Thymus (tissue), 14 donors: Measurements from ENCODE around the gene AGPAT2. TPM values are rescaled to one million over a fixed set of nuclear protein-coding genes. Genes with fewer than 3 reads are reported as not detected.

Experiments
- DNase-seq, 9 donors: peaks; one replicate each; pipeline ENCODE4 v3.0.0-alpha.2; 2013; ENCODE audit warnings: low spot score in 9 of 9, low read depth in 6 of 9, missing footprints in 1 of 9
- H3K27ac ChIP-seq, 2 donors: one replicate each; pipeline ENCODE4 v1.5.1; 2013; ENCODE audit warnings: control low read depth in 1 of 2, low read depth in 1 of 2, low read length in 1 of 2, mild to moderate bottlenecking in 1 of 2, moderate library complexity in 1 of 2
- H3K27me3 ChIP-seq, 2 donors: one replicate each; pipeline ENCODE4 v1.5.1; 2013; ENCODE audit warnings: low read length in 1 of 2; ENCODE audit not compliant: control insufficient read depth in 2 of 2, insufficient read depth in 1 of 2
- H3K36me3 ChIP-seq, 2 donors: one replicate each; pipeline ENCODE4 v1.5.1; 2013; ENCODE audit warnings: low read length in 1 of 2, mild to moderate bottlenecking in 1 of 2, moderate library complexity in 1 of 2; ENCODE audit not compliant: control insufficient read depth in 2 of 2, insufficient read depth in 2 of 2
- H3K4me1 ChIP-seq, 2 donors: one replicate each; pipeline ENCODE4 v1.5.1; 2013; ENCODE audit warnings: low read length in 2 of 2; ENCODE audit not compliant: control insufficient read depth in 2 of 2, insufficient read depth in 2 of 2
- H3K4me3 ChIP-seq, 2 donors: one replicate each; pipeline ENCODE4 v1.5.1; 2013; ENCODE audit warnings: low read length in 2 of 2, control low read depth in 1 of 2, mild to moderate bottlenecking in 1 of 2
- H3K9me3 ChIP-seq, 2 donors: one replicate each; pipeline ENCODE4 v1.5.1; 2013; ENCODE audit warnings: low read length in 1 of 2, mild to moderate bottlenecking in 1 of 2; ENCODE audit not compliant: control insufficient read depth in 2 of 2, insufficient read depth in 1 of 2
- WGBS: extraction: QIAGEN DNeasy Blood & Tissue Kit; methylation state at CpG from one replicate; pipeline ENCODE4 v1.1.7; 2013; 5-methylcytosine and 5-hydroxymethylcytosine counted together
- long read RNA-seq, 10 donors: transcript quantifications; one replicate each; lab custom pipeline, GENCODE V29; 2026
- polyA plus RNA-seq: library from polyadenylated mRNA; stranded (reverse); fragments of 200-250 nt; gene quantifications from one replicate; pipeline ENCODE4 v1.2.3, GENCODE V29; 2013
- total RNA-seq: library from RNA; stranded (reverse); fragments of 120-200 nt; gene quantifications from one replicate; pipeline ENCODE4 v1.2.4, GENCODE V29; 2013
- donor health status: healthy.

The AGPAT2 gene
- total RNA-seq (8.2 TPM), polyA plus RNA-seq (28.8 TPM)
- long read RNA-seq, donor 1: 0 reads
- long read RNA-seq, donor 2: 0 reads
- long read RNA-seq, donor 3, partial matches to known transcripts: 0 of 2 reads
- long read RNA-seq, donor 3, other reads (novel, unspliced or antisense): 0 of 2 reads
- long read RNA-seq, donor 4, partial matches to known transcripts: 0 of 2 reads
- long read RNA-seq, donor 4, other reads (novel, unspliced or antisense): 0 of 2 reads
- long read RNA-seq, donor 5, transcript AGPAT2-202 (6 exons, 1,512 nt): major isoform, 6 of 7 reads
- long read RNA-seq, donor 5, partial matches to known transcripts: 0 of 7 reads
- long read RNA-seq, donor 5, other reads (novel, unspliced or antisense): 0 of 7 reads
- long read RNA-seq, donor 6, transcript AGPAT2-202 (6 exons, 1,512 nt): major isoform, 6 of 7 reads
- long read RNA-seq, donor 6, partial matches to known transcripts: 0 of 7 reads
- long read RNA-seq, donor 6, other reads (novel, unspliced or antisense): 0 of 7 reads
- long read RNA-seq, donor 7, partial matches to known transcripts: 0 of 4 reads
- long read RNA-seq, donor 7, other reads (novel, unspliced or antisense): 0 of 4 reads
- long read RNA-seq, donor 8, transcript AGPAT2-202 (6 exons, 1,512 nt): major isoform, 5 of 5 reads
- long read RNA-seq, donor 8, partial matches to known transcripts: 0 of 5 reads
- long read RNA-seq, donor 8, other reads (novel, unspliced or antisense): 0 of 5 reads
- long read RNA-seq, donor 9, partial matches to known transcripts: 0 of 3 reads
- long read RNA-seq, donor 9, other reads (novel, unspliced or antisense): 0 of 3 reads
- long read RNA-seq, donor 10, transcript AGPAT2-202 (6 exons, 1,512 nt): major isoform, 5 of 6 reads
- long read RNA-seq, donor 10, partial matches to known transcripts: 0 of 6 reads
- long read RNA-seq, donor 10, other reads (novel, unspliced or antisense): 0 of 6 reads

DNA sequence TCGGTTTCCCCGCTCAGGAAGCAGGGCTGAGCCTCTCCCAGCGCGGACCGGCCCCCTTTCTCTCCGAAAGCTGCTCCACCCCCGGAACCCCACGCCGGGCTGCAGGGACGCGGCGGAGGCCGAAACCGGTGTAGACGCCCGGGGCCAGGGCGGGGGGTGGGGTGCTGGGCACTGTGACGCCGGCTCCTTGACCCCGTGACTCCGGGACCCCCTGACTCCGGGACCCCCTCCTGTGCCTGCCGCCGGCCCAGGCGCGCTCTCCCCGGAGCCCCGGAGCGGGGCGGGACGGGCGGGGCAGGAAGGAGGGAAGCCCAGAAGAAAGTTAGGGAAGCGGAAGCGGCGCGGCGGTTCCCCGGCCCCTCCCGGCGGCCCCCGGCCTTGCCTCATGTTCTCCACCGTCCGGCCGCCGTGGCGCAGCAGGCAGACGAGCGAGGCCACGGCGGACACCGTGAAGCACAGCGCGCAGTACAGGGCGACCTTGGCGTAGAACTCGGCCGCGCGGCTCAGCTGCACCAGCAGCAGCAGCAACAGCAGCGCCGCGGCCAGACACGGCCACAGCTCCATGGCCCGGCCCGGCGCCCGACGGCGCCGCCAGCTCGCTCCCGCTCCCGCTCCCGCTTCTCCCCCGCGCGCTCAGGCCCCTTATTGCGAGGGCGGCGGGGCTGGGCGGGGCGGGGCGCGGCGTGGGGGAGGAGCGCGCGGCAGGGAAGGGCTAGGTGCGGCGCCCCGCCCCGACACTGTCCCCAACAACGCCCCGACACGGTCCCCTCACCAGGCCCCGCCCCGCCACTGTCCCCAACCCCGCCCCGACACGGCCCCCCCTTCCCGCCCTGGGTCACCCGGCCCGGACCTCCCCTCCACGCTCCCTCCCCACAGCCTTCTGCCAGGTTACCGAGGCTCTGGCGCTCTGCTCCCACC is at the start of gene AGPAT2:
TSS of gene AGPAT2 (minus strand) at position 664 of the 918 bp plus-strand sequence. CDS start at position 564, 100 bp downstream.
- peaks cover 4 to 33% of the 10 kb centered on the region in 2 donors for H3K27me3 ChIP-seq
- peak within 1 kb of the TSS in 1 of 2 donors; percentile 80 for H3K27ac ChIP-seq
- peaks cover 7 to 17% of the 10 kb centered on the region in 2 donors for H3K4me1 ChIP-seq
- peak within 1 kb of the TSS; percentile 62 to 73 for H3K4me3 ChIP-seq
- peaks cover 0 to 7% of the 10 kb centered on the region in 2 donors for H3K9me3 ChIP-seq
- H3K36me3 ChIP-seq: no peaks in the 10 kb centered on the region
- whole genome bisulfite sequencing: under 1% methylated on average over 106 of the region's 106 CpGs
- DNase-seq: peak in 5 of 9 donors; percentile 37 to 71 (median 40)

DNA sequence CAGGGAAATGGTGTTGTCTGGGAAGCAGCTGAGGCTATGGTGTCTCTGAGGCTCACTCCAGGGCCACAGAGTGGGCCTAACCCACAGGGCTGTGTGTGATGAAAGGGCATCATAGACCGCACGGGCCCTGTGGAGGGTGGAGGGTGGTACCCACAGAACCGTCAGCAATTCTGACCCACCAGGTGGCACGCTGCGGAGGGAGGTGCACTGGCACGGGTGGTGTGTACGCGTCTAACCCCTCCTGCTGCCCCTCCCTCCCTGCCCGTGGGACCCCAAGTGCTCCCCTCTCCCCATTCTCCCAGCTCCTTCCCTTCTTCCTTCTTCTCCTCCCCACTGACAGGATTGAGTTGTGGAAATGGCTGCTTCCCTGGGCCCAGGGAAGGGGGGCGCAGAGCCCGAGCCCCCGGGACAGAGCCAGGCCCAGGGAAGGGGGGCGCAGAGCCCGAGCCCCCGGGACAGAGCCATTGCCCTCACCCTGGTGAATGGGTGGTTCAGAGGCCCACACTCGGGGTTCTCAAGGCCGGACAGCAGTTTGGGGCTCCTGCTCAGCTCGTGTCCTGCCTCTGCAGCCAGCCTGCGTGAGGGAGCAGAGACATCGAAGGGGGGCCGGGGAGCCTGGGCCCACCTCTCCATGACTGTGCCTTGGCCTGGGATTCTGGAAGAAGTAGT is 48.7 kb upstream of the AGPAT2 start:
- WGBS: 95% methylated on average over 21 of the region's 21 CpGs
- peaks cover 0 to 12% of the 10 kb centered on the region in 2 donors for H3K9me3 ChIP-seq
- DNase-seq: no peak
- peaks cover under 1 to 10% of the 10 kb centered on the region in 2 donors for H3K4me1 ChIP-seq
- H3K27me3 ChIP-seq: peaks cover 3 to 4% of the 10 kb centered on the region in 2 donors
- no peaks in the 10 kb centered on the region for H3K36me3 ChIP-seq
- no peak overlapping the region for H3K4me3 ChIP-seq
- no peak overlapping the region for H3K27ac ChIP-seq

DNA sequence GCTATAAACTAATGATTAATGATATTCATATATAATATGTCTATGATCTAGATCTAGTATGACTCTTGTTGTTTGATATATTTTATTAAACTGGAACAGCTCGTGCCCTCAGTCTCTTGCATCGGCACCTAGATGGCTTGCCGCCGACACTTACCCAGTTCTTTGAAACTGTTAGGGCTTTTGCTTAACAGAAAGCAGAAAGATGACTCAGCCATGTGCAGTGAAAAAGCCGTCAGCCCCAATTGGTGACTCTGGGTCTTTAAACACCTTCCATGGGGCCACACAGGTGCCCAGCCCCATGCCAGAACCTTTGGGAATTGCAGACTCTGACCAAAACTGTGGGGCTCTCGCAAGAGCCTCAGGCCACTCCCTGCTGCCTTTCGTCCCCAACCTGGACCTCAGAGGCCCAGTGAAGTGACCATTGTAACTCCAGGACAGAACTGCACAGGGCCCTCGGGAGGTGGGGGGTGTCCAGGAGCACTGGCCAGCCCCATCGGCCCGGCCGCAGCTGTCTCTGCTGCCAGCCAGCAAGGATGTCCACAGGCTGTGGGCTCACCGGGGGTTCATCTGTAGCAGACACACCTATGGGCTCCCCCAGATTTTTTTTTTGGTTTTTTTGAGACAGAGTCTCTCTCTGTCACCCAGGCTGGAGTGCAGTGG is 47.7 kb upstream of the AGPAT2 start:
- no peaks in the 10 kb centered on the region for H3K36me3 ChIP-seq
- H3K4me3 ChIP-seq: no peak overlapping the region
- peaks cover 0 to 5% of the 10 kb centered on the region in 2 donors for H3K4me1 ChIP-seq
- H3K9me3 ChIP-seq: peaks cover 0 to 12% of the 10 kb centered on the region in 2 donors
- no peak overlapping the region for H3K27ac ChIP-seq
- no peak for DNase-seq
- peaks cover 0 to 2% of the 10 kb centered on the region in 2 donors for H3K27me3 ChIP-seq
- WGBS: 95% methylated on average over 12 of the region's 12 CpGs

DNA sequence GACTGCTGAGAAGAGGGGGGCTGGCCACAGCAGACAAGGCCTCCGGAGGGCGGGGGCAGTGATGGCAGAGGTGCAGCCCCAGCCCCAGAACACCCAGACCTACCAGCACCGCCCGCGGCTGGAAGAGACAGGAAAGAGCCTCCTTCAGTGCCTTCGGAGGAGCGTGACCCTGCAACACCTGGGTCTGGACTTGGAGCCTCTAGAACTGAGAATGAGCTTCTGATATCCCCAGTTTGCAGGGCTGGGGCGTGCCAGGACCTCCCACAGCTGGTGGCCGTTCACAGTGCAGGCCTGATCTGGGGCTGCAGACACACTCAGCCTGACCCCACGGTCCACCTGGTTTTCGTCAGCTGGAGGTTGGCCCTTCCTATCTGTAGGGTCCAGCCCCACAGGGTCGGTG is 46.4 kb upstream of the AGPAT2 start:
- no peak overlapping the region for H3K27ac ChIP-seq
- H3K9me3 ChIP-seq: peaks cover 0 to 18% of the 10 kb centered on the region in 2 donors
- H3K36me3 ChIP-seq: no peaks in the 10 kb centered on the region
- DNase-seq: no peak
- WGBS: 94% methylated on average over 12 of the region's 12 CpGs
- H3K4me1 ChIP-seq: peaks cover 0 to 14% of the 10 kb centered on the region in 2 donors
- no peak overlapping the region for H3K4me3 ChIP-seq
- H3K27me3 ChIP-seq: peaks cover 3 to 11% of the 10 kb centered on the region in 2 donors

DNA sequence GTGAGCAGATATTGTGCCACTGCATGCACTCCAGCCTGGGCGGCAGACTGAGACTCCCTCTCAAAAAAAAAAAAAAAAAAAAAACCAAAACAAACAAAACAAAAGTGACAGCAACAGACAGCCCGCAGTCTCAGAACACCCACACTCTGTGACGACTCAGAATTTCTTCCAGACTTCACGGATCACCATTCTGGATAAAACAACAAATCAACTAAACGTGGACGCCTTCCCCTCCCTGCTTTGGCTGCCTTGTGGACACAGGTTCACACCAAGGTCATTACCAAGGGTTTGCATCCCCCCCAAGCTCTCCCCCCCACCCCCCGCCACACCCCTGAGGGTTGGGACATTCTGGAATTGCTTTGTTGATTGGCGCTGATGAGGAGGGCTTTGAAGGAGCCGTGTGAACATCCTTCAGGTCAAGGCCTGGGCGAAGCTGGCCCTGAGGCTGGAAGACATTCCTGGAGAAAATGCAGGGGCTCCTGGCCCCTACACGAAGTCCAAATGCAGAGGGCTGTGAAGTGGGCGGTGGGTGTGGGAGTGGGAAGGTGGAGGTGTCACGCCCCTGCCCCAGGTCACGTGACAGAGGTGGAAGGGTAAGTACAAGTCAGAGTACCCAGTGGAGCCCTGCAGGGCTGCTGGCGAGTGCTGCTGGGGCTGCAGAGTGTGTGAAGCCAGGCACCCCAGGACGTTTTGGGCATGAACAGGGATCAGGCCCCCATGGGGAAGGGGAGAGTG is 45.4 kb upstream of the AGPAT2 start:
- peaks cover 0 to 17% of the 10 kb centered on the region in 2 donors for H3K4me1 ChIP-seq
- H3K36me3 ChIP-seq: no peaks in the 10 kb centered on the region
- H3K9me3 ChIP-seq: peaks cover 0 to 18% of the 10 kb centered on the region in 2 donors
- WGBS: 93% methylated on average over 16 of the region's 16 CpGs
- no peak for DNase-seq
- no peak overlapping the region for H3K27ac ChIP-seq
- H3K27me3 ChIP-seq: peaks cover 3 to 14% of the 10 kb centered on the region in 2 donors
- H3K4me3 ChIP-seq: no peak overlapping the region

DNA sequence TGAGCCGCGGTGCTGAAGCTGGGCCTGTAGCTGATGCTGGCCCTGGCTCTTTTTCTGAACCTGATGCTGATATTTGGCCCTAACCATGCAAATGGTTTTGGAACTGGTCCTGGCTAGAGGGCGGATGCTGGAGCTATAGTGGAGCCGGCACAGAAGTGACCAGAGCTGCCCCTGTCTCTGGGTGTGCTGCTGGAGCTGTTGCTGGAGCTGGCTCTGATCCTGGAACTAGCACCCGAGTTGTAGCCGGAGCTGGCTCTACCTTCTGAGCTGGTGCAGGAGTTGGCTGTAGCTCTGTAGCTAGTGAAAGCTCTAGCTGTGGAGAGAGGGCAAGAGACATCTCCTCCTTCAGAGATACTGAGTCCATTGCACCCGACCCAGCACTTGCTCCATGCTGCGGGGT is 42.7 kb upstream of the AGPAT2 start:
- peaks cover 15 to 18% of the 10 kb centered on the region in 2 donors for H3K36me3 ChIP-seq
- DNase-seq: no peak
- H3K9me3 ChIP-seq: peaks cover 0 to 14% of the 10 kb centered on the region in 2 donors
- H3K4me1 ChIP-seq: peaks cover 9 to 39% of the 10 kb centered on the region in 2 donors
- H3K27ac ChIP-seq: no peak overlapping the region
- no peak overlapping the region for H3K4me3 ChIP-seq
- 97% methylated on average over 8 of the region's 8 CpGs for WGBS
- H3K27me3 ChIP-seq: peaks cover 3 to 16% of the 10 kb centered on the region in 2 donors

DNA sequence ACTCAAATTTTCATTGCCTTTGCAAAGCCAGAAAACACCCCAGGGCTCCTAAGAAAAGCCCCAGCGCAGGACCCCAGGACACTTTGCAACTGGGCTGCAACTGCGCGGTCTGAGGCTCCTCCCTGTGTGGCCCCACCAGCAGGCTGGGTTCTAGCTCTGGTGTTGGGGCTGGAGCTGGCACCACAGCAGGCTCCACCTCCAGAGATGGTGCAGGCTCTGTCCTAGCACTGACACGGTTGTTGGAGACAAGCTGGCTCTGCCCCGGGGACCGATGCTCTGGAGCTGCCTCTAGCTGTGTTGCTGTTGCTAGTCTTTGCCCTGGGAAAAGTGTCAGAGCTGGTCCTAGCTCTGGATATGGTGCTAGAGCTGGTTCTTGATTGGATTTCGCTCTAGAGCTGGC is 41.9 kb upstream of the AGPAT2 start:
- 90% methylated on average over 7 of the region's 7 CpGs for WGBS
- no peak overlapping the region for H3K27ac ChIP-seq
- peak overlapping the region in 1 of 2 donors; percentile 50 for H3K4me3 ChIP-seq
- H3K36me3 ChIP-seq: peaks cover 23 to 26% of the 10 kb centered on the region in 2 donors
- H3K9me3 ChIP-seq: peaks cover 0 to 13% of the 10 kb centered on the region in 2 donors
- H3K4me1 ChIP-seq: peaks cover 9 to 39% of the 10 kb centered on the region in 2 donors
- DNase-seq: no peak
- H3K27me3 ChIP-seq: peaks cover 3 to 16% of the 10 kb centered on the region in 2 donors
